ENCODE results near the gene FAH.

Gene FAH

DNA sequence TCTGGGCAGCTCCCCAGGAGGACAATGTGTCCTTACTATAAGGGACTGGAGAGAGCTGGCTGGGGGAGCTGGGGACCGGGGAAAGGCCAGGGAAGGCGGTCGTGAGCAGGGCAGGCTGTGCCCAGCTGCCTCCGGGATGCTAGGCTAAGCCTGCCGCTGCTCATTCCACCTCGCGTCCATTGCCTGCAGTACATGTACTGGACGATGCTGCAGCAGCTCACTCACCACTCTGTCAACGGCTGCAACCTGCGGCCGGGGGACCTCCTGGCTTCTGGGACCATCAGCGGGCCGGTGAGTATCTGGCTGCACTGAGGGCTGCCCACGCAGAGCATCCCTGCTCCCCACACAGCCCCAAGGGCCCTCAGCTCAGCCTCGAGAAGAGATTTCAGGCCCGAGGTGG is 27.1 kb downstream of the FAH start:
- no peaks in the 10 kb centered on the region for H3K9me3 ChIP-seq (ENCODE audit: control insufficient read depth in 2 of 2, low read length in 2 of 2)
- no peak overlapping the region for H3K9ac ChIP-seq (ENCODE audit: low read depth in 1 of 2, low read length in 2 of 2)
- no peak overlapping the region for H3K27ac ChIP-seq (ENCODE audit: low read depth in 2 of 2, low read length in 2 of 2)
- H3K4me3 ChIP-seq (ENCODE audit: low read length in 2 of 2) = no peak overlapping the region
- peaks cover 9 to 33% of the 10 kb centered on the region in 2 donors for H3K36me3 ChIP-seq (ENCODE audit: control insufficient read depth in 2 of 2, insufficient read depth in 2 of 2, low read length in 2 of 2)
- no peaks in the 10 kb centered on the region for H3K27me3 ChIP-seq (ENCODE audit: control insufficient read depth in 2 of 2, insufficient read depth in 2 of 2, low read length in 2 of 2)
- no peaks in the 10 kb centered on the region for H3K4me1 ChIP-seq (ENCODE audit: control insufficient read depth in 2 of 2, insufficient read depth in 2 of 2, low read length in 2 of 2)

DNA sequence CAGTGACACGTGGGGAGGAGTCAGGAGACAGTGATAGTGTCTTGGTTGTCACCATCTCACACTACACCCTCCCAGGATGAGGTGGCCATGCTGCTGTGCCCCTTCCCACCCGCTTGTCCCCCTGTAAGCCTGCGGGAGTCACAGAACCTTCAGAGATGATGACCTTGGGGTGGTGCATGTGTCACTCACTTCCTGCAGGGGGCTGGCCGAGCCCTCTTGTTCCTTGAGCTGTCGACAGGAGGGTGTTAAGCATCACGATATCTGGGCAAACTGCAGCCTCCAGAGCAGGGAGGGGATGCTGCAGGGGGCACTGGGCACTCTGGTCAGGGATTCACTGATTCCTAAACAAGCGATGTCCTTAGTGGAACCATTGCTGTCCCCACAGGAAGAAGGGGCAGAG is 27.7 kb downstream of the FAH start:
- Histone ChIP-seq H3K36me3 (ENCODE audit: control insufficient read depth in 2 of 2, insufficient read depth in 2 of 2, low read length in 2 of 2) (peaks cover 9 to 29% of the 10 kb centered on the region in 2 donors), H3K9me3 (ENCODE audit: control insufficient read depth in 2 of 2, low read length in 2 of 2) (no peaks in the 10 kb centered on the region), H3K9ac (ENCODE audit: low read depth in 1 of 2, low read length in 2 of 2) (no peak overlapping the region), H3K4me1 (ENCODE audit: control insufficient read depth in 2 of 2, insufficient read depth in 2 of 2, low read length in 2 of 2) (no peaks in the 10 kb centered on the region), H3K27ac (ENCODE audit: low read depth in 2 of 2, low read length in 2 of 2) (no peak overlapping the region), H3K4me3 (ENCODE audit: low read length in 2 of 2) (no peak overlapping the region), H3K27me3 (ENCODE audit: control insufficient read depth in 2 of 2, insufficient read depth in 2 of 2, low read length in 2 of 2) (no peaks in the 10 kb centered on the region)

DNA sequence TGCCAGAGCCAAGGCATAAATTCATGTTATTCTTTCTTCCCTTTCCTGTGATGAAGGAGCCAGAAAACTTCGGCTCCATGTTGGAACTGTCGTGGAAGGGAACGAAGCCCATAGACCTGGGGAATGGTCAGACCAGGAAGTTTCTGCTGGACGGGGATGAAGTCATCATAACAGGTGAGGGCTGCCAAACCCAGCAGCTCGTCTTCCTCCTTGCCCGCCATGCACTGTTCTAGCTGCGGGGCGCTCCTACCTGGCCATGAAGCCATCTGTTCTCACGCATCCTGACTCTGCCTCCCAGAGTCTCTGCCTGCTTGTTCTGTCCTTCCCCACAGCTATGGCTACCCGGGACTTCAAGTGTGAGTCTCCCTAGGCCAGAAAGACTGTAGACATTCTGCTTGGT is 28.2 kb downstream of the FAH start:
- Histone ChIP-seq H3K27ac (ENCODE audit: low read depth in 2 of 2, low read length in 2 of 2) (no peak overlapping the region), H3K27me3 (ENCODE audit: control insufficient read depth in 2 of 2, insufficient read depth in 2 of 2, low read length in 2 of 2) (no peaks in the 10 kb centered on the region), H3K9me3 (ENCODE audit: control insufficient read depth in 2 of 2, low read length in 2 of 2) (no peaks in the 10 kb centered on the region), H3K36me3 (ENCODE audit: control insufficient read depth in 2 of 2, insufficient read depth in 2 of 2, low read length in 2 of 2) (peaks cover 9 to 29% of the 10 kb centered on the region in 2 donors), H3K9ac (ENCODE audit: low read depth in 1 of 2, low read length in 2 of 2) (no peak overlapping the region), H3K4me1 (ENCODE audit: control insufficient read depth in 2 of 2, insufficient read depth in 2 of 2, low read length in 2 of 2) (no peaks in the 10 kb centered on the region), H3K4me3 (ENCODE audit: low read length in 2 of 2) (no peak overlapping the region)

DNA sequence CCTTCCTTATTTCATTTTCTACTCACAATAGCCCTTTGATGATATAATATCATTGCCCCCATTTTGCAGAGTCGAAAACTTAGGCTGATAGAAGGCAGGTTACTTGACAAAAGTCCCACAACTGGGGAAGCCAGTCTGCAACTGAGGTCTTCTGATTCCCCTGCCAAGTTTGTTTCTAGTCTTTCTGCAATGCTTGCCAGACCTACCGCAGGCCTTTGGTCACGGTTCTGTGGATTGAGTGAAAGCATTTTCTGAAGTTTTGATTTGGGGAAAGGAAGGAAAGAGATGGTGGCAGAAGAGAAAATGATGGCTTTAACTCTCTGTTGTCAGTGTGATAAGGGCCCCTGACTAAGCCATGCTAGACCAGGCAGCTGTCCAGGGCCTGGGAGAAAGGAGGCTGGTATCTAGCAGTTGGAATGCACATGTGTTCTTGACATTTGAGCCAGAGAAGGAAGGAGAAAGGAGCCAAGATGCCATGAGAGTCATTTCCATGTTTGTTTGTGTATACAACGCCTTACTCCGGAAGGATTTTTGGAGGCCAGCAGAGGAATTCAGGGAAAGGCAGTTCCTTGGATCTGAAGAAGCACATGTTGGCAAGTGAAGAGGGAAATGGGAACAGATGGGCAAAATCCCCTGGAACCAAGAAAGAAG is 29.9 kb downstream of the FAH start:
- Histone ChIP-seq H3K4me1 (ENCODE audit: control insufficient read depth in 2 of 2, insufficient read depth in 2 of 2, low read length in 2 of 2) (no peaks in the 10 kb centered on the region), H3K9ac (ENCODE audit: low read depth in 1 of 2, low read length in 2 of 2) (no peak overlapping the region), H3K36me3 (ENCODE audit: control insufficient read depth in 2 of 2, insufficient read depth in 2 of 2, low read length in 2 of 2) (peaks cover 9 to 37% of the 10 kb centered on the region in 2 donors), H3K9me3 (ENCODE audit: control insufficient read depth in 2 of 2, low read length in 2 of 2) (no peaks in the 10 kb centered on the region), H3K27ac (ENCODE audit: low read depth in 2 of 2, low read length in 2 of 2) (no peak overlapping the region), H3K27me3 (ENCODE audit: control insufficient read depth in 2 of 2, insufficient read depth in 2 of 2, low read length in 2 of 2) (no peaks in the 10 kb centered on the region), H3K4me3 (ENCODE audit: low read length in 2 of 2) (no peak overlapping the region)

DNA sequence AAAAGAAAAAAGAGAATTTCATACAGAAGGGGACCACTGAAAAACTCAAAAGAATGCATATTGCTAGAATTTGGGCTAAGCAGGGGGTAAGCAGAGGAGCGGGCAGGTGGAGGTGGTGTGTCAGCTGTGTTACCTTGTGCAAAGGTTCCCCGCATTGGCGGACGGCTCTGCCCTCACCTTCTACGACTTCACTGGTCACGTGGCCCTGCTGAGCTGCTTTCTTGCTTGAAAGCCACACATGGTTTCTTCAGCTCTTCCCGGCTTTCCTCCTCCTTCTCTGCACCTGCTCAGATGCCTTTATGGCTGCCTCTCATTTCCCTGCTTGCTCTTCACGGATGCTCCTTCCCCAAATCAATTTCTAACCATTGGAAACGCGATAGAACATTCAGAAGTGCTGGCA is 30.5 kb downstream of the FAH start:
- Histone ChIP-seq H3K4me1 (ENCODE audit: control insufficient read depth in 2 of 2, insufficient read depth in 2 of 2, low read length in 2 of 2) (no peaks in the 10 kb centered on the region), H3K4me3 (ENCODE audit: low read length in 2 of 2) (no peak overlapping the region), H3K36me3 (ENCODE audit: control insufficient read depth in 2 of 2, insufficient read depth in 2 of 2, low read length in 2 of 2) (peaks cover 9 to 37% of the 10 kb centered on the region in 2 donors), H3K9me3 (ENCODE audit: control insufficient read depth in 2 of 2, low read length in 2 of 2) (no peaks in the 10 kb centered on the region), H3K27ac (ENCODE audit: low read depth in 2 of 2, low read length in 2 of 2) (no peak overlapping the region), H3K27me3 (ENCODE audit: control insufficient read depth in 2 of 2, insufficient read depth in 2 of 2, low read length in 2 of 2) (no peaks in the 10 kb centered on the region), H3K9ac (ENCODE audit: low read depth in 1 of 2, low read length in 2 of 2) (no peak overlapping the region)

DNA sequence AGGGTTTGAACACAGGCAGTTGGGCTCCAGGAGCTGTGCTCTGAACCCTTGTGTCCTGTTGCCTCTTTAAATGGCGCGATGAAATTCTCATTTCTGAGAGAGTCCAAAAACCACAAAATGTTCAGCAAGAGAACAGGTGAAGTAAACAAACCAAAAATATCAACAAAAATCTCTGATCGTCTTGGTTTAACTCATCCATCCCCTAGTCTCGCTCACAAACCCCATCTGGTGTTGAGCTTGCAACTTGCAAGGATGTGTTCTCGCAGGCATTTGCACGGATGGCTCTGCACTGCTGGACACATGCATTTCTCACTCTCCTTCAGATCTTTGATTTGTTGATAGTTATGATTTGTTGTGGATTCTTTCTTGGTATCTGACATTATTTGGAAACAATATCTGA is 31.1 kb downstream of the FAH start:
- H3K36me3 ChIP-seq (ENCODE audit: control insufficient read depth in 2 of 2, insufficient read depth in 2 of 2, low read length in 2 of 2) = peaks cover 9 to 37% of the 10 kb centered on the region in 2 donors
- no peak overlapping the region for H3K9ac ChIP-seq (ENCODE audit: low read depth in 1 of 2, low read length in 2 of 2)
- no peak overlapping the region for H3K27ac ChIP-seq (ENCODE audit: low read depth in 2 of 2, low read length in 2 of 2)
- no peaks in the 10 kb centered on the region for H3K9me3 ChIP-seq (ENCODE audit: control insufficient read depth in 2 of 2, low read length in 2 of 2)
- no peak overlapping the region for H3K4me3 ChIP-seq (ENCODE audit: low read length in 2 of 2)
- H3K27me3 ChIP-seq (ENCODE audit: control insufficient read depth in 2 of 2, insufficient read depth in 2 of 2, low read length in 2 of 2) = no peaks in the 10 kb centered on the region
- H3K4me1 ChIP-seq (ENCODE audit: control insufficient read depth in 2 of 2, insufficient read depth in 2 of 2, low read length in 2 of 2) = no peaks in the 10 kb centered on the region

DNA sequence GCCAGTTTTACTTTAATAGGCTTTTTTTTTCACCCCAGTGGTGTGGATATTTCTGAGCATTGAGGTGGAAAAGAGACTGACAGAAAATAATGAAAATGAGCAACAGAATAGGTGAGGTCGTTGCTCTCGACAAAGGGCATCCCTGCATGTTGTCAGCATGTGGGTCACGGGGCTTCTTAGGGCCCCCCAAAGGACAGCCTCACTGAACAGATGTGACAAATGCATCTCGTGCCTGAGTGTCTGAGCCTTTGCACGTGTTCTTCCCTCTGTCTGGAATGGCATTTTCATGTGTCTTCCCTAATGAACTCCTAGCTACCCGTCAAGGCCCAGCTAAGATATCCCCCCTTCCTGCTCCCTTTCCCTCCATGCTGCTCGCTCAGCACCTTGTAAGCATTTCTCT is 31.8 kb downstream of the FAH start:
- H3K9ac ChIP-seq (ENCODE audit: low read depth in 1 of 2, low read length in 2 of 2) = no peak overlapping the region
- H3K36me3 ChIP-seq (ENCODE audit: control insufficient read depth in 2 of 2, insufficient read depth in 2 of 2, low read length in 2 of 2) = peaks cover 9 to 37% of the 10 kb centered on the region in 2 donors
- H3K9me3 ChIP-seq (ENCODE audit: control insufficient read depth in 2 of 2, low read length in 2 of 2) = no peaks in the 10 kb centered on the region
- H3K4me3 ChIP-seq (ENCODE audit: low read length in 2 of 2) = no peak overlapping the region
- H3K27me3 ChIP-seq (ENCODE audit: control insufficient read depth in 2 of 2, insufficient read depth in 2 of 2, low read length in 2 of 2) = no peaks in the 10 kb centered on the region
- H3K4me1 ChIP-seq (ENCODE audit: control insufficient read depth in 2 of 2, insufficient read depth in 2 of 2, low read length in 2 of 2) = no peaks in the 10 kb centered on the region
- no peak overlapping the region for H3K27ac ChIP-seq (ENCODE audit: low read depth in 2 of 2, low read length in 2 of 2)

DNA sequence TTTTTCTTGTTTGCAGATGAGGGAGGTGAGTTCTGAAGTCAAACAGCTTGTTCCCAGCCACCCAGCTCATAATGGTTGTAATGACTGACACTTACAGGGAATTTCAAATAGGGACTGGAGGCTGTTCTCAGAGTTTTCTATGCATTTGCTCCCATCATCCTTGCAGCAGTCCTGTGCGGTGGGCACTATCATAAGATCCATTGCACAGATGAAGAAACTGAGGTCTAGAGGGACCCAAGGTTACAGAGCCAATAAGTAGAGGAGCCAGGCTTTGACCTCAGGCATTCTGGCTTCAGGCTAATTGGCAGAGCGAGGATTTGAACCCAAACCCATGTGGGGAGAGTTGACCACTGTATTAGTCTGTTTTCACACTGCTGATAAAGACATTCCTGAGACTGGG is 32.4 kb downstream of the FAH start:
- Histone ChIP-seq H3K27ac (ENCODE audit: low read depth in 2 of 2, low read length in 2 of 2) (no peak overlapping the region), H3K9ac (ENCODE audit: low read depth in 1 of 2, low read length in 2 of 2) (no peak overlapping the region), H3K9me3 (ENCODE audit: control insufficient read depth in 2 of 2, low read length in 2 of 2) (no peaks in the 10 kb centered on the region), H3K4me3 (ENCODE audit: low read length in 2 of 2) (no peak overlapping the region), H3K27me3 (ENCODE audit: control insufficient read depth in 2 of 2, insufficient read depth in 2 of 2, low read length in 2 of 2) (no peaks in the 10 kb centered on the region), H3K4me1 (ENCODE audit: control insufficient read depth in 2 of 2, insufficient read depth in 2 of 2, low read length in 2 of 2) (no peaks in the 10 kb centered on the region), H3K36me3 (ENCODE audit: control insufficient read depth in 2 of 2, insufficient read depth in 2 of 2, low read length in 2 of 2) (peaks cover 5 to 35% of the 10 kb centered on the region in 2 donors)

DNA sequence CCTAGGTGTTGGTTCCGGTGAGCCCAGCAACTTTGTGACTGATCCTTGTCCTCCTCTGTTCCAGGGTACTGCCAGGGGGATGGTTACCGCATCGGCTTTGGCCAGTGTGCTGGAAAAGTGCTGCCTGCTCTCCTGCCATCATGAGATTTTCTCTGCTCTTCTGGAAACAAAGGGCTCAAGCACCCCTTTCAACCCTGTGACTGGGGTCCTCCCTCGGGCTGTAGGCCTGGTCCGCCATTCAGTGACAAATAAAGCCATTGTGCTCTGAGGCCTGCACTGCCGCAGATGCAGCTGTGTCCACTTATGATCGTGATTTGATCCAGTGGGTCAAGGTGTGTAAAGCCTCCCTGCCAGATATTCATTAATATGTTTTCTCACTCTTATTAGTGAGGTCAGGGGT is 33.3 kb downstream of the FAH start:
- H3K9me3 ChIP-seq (ENCODE audit: control insufficient read depth in 2 of 2, low read length in 2 of 2) = no peaks in the 10 kb centered on the region
- no peak overlapping the region for H3K27ac ChIP-seq (ENCODE audit: low read depth in 2 of 2, low read length in 2 of 2)
- H3K4me1 ChIP-seq (ENCODE audit: control insufficient read depth in 2 of 2, insufficient read depth in 2 of 2, low read length in 2 of 2) = no peaks in the 10 kb centered on the region
- no peak overlapping the region for H3K9ac ChIP-seq (ENCODE audit: low read depth in 1 of 2, low read length in 2 of 2)
- peaks cover 0 to 32% of the 10 kb centered on the region in 2 donors for H3K36me3 ChIP-seq (ENCODE audit: control insufficient read depth in 2 of 2, insufficient read depth in 2 of 2, low read length in 2 of 2)
- H3K4me3 ChIP-seq (ENCODE audit: low read length in 2 of 2) = no peak overlapping the region
- H3K27me3 ChIP-seq (ENCODE audit: control insufficient read depth in 2 of 2, insufficient read depth in 2 of 2, low read length in 2 of 2) = no peaks in the 10 kb centered on the region

DNA sequence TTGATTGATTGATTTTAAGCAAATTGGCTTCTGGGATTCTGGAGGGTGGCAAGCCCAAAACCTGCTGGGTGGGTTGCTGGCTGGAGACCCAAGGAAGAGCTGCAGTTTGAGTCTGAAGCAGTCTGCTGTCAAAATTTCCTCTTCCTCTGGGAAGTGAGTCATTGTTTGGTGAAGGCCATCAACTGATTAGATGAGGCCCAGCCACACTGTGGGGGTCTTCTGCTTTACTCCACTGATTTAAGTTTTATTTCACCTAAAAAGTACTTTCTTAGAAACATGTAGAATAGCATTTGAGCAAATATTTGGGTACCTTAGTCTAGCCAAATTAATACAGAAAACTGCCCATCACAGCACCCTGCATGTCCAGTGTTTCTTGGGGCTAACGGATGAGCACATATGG is 33.8 kb downstream of the FAH start:
- Histone ChIP-seq H3K9ac (ENCODE audit: low read depth in 1 of 2, low read length in 2 of 2) (no peak overlapping the region), H3K4me3 (ENCODE audit: low read length in 2 of 2) (no peak overlapping the region), H3K4me1 (ENCODE audit: control insufficient read depth in 2 of 2, insufficient read depth in 2 of 2, low read length in 2 of 2) (no peaks in the 10 kb centered on the region), H3K36me3 (ENCODE audit: control insufficient read depth in 2 of 2, insufficient read depth in 2 of 2, low read length in 2 of 2) (peaks cover 0 to 30% of the 10 kb centered on the region in 2 donors), H3K27me3 (ENCODE audit: control insufficient read depth in 2 of 2, insufficient read depth in 2 of 2, low read length in 2 of 2) (no peaks in the 10 kb centered on the region), H3K9me3 (ENCODE audit: control insufficient read depth in 2 of 2, low read length in 2 of 2) (no peaks in the 10 kb centered on the region), H3K27ac (ENCODE audit: low read depth in 2 of 2, low read length in 2 of 2) (no peak overlapping the region)

DNA sequence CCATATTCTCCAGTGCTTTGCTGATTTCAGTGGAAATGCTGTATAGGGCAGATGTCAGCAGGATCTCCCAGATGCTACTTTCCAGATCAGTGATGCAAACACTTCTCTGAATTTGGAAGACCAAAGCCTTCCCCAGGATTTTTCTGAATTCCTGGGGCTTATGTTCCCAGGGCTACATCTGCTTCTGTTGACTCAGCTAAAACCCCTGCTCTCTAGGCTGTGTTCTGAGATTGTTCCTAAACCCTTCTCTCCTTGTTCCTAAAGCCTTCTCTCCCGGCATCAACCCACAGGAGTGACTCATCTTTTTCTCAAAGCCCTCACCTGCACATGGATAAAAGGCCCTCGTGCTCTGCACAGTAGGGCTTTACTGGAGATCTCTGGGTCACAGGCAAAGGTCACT is 35.5 kb downstream of the FAH start:
- Histone ChIP-seq H3K27ac (ENCODE audit: low read depth in 2 of 2, low read length in 2 of 2) (no peak overlapping the region), H3K4me3 (ENCODE audit: low read length in 2 of 2) (no peak overlapping the region), H3K9me3 (ENCODE audit: control insufficient read depth in 2 of 2, low read length in 2 of 2) (no peaks in the 10 kb centered on the region), H3K4me1 (ENCODE audit: control insufficient read depth in 2 of 2, insufficient read depth in 2 of 2, low read length in 2 of 2) (no peaks in the 10 kb centered on the region), H3K9ac (ENCODE audit: low read depth in 1 of 2, low read length in 2 of 2) (no peak overlapping the region), H3K27me3 (ENCODE audit: control insufficient read depth in 2 of 2, insufficient read depth in 2 of 2, low read length in 2 of 2) (no peaks in the 10 kb centered on the region), H3K36me3 (ENCODE audit: control insufficient read depth in 2 of 2, insufficient read depth in 2 of 2, low read length in 2 of 2) (peaks cover 0 to 21% of the 10 kb centered on the region in 2 donors)
